Raji (cell line): ENCODE results near the gene FBN3.

ENCODE experiments used
- POLR2A ChIP-seq: IDR thresholded peaks from 2 replicates; pipeline ENCODE4 v1.6.1; 2011; ENCODE audit warnings: low read depth, low read length, control low read depth; ENCODE audit not compliant: insufficient read depth

The FBN3 gene

GRCh38 chr19:8149261-8150094 is at the start of gene FBN3:
TSS of gene FBN3 (minus strand) at chr19:8149592. CDS start at chr19:8147480, 2,112 bp downstream.
- TF ChIP-seq POLR2A: no peak

GRCh38 chr19:8196271-8196927 is 47.0 kb upstream of the FBN3 start:
- TF ChIP-seq POLR2A: no peak

GRCh38 chr19:8194528-8195267 is 45.3 kb upstream of the FBN3 start:
- no peak for TF ChIP-seq POLR2A

GRCh38 chr19:8192221-8192820 is 42.9 kb upstream of the FBN3 start:
- TF ChIP-seq POLR2A: peak; percentile 28; the same call in 1 of the 2 replicates

- TF ChIP-seq POLR2A: no peak
These were observed 36.1 kb upstream of the FBN3 start for GRCh38 chr19:8185343-8186068.

GRCh38 chr19:8184274-8184673 is 34.9 kb upstream of the FBN3 start:
- TF ChIP-seq POLR2A: no peak

- TF ChIP-seq POLR2A: no peak
These were observed 30.6 kb upstream of the FBN3 start for GRCh38 chr19:8180018-8180417.

GRCh38 chr19:8174706-8175105 is 25.3 kb upstream of the FBN3 start:
- TF ChIP-seq POLR2A: no peak

- TF ChIP-seq POLR2A: no peak
These were observed 19.1 kb upstream of the FBN3 start for GRCh38 chr19:8168537-8168936.

GRCh38 chr19:8167985-8168384 is 18.6 kb upstream of the FBN3 start:
- TF ChIP-seq POLR2A: no peak

- TF ChIP-seq POLR2A: no peak
These were observed 14.4 kb upstream of the FBN3 start for GRCh38 chr19:8163759-8164158.

- TF ChIP-seq POLR2A: peak; percentile 79
These were observed 11.8 kb upstream of the FBN3 start for GRCh38 chr19:8161135-8161646.

GRCh38 chr19:8158411-8159074 is 9.2 kb upstream of the FBN3 start:
- TF ChIP-seq POLR2A: 0 out of 2 replicates have a peak, but pooled peaks have one; percentile 11

GRCh38 chr19:8155318-8155717 is 5.9 kb upstream of the FBN3 start:
- no peak for TF ChIP-seq POLR2A
